Tibial nerve (tissue), 4 donors: Measurements from ENCODE around the gene PTPRM.

ENCODE experiments used
- EP300 ChIP-seq, 2 donors: sonication (generic); formaldehyde crosslinking; IDR thresholded peaks; one replicate each; pipeline ENCODE4 v1.6.1; 2017; ENCODE audit warnings: antibody characterized with exemption in 2 of 2, mild to moderate bottlenecking in 1 of 2
- POLR2A ChIP-seq, 2 donors: fragments of 450-650 bp; IDR thresholded peaks; one replicate each; pipeline ENCODE4 v1.6.1; 2017; ENCODE audit warnings: antibody characterized with exemption in 2 of 2, mild to moderate bottlenecking in 2 of 2, moderate library complexity in 2 of 2
- TF ChIP-seq, protein P1 (sequence below), 5 experiments: fragments of 200-600 bp in 3 of 5; fragments of 450-650 bp in 2 of 5; sonication (generic) in 3 of 5; IDR thresholded peaks; one replicate each; pipeline ENCODE4 v1.5.1; 2016 to 2019; ENCODE audit warnings: antibody characterized with exemption in 5 of 5, mild to moderate bottlenecking in 3 of 5, moderate library complexity in 2 of 5

- TF ChIP-seq, protein P1, sequence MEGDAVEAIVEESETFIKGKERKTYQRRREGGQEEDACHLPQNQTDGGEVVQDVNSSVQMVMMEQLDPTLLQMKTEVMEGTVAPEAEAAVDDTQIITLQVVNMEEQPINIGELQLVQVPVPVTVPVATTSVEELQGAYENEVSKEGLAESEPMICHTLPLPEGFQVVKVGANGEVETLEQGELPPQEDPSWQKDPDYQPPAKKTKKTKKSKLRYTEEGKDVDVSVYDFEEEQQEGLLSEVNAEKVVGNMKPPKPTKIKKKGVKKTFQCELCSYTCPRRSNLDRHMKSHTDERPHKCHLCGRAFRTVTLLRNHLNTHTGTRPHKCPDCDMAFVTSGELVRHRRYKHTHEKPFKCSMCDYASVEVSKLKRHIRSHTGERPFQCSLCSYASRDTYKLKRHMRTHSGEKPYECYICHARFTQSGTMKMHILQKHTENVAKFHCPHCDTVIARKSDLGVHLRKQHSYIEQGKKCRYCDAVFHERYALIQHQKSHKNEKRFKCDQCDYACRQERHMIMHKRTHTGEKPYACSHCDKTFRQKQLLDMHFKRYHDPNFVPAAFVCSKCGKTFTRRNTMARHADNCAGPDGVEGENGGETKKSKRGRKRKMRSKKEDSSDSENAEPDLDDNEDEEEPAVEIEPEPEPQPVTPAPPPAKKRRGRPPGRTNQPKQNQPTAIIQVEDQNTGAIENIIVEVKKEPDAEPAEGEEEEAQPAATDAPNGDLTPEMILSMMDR (IDR thresholded peaks at IDR 0.05) = no peak
- TF ChIP-seq POLR2A (IDR thresholded peaks at IDR 0.05) (no peak), EP300 (IDR thresholded peaks at IDR 0.05) (no peak)
Observed at GRCh38 chr18:7839548-7839947, 272.4 kb downstream of the PTPRM start.
